Measurements from ENCODE around the gene AATK. TPM values are rescaled to one million over a fixed set of nuclear protein-coding genes. Genes with fewer than 3 reads are reported as not detected.

AATK gene
- total and polyA plus RNA-seq, 2 experiments from 2014 or later = 1.1 to 5.0 TPM

GRCh38 chr17:81115749-81116464 is 50.1 kb downstream of the AATK start (continued):
- TF ChIP-seq, protein P1, sequence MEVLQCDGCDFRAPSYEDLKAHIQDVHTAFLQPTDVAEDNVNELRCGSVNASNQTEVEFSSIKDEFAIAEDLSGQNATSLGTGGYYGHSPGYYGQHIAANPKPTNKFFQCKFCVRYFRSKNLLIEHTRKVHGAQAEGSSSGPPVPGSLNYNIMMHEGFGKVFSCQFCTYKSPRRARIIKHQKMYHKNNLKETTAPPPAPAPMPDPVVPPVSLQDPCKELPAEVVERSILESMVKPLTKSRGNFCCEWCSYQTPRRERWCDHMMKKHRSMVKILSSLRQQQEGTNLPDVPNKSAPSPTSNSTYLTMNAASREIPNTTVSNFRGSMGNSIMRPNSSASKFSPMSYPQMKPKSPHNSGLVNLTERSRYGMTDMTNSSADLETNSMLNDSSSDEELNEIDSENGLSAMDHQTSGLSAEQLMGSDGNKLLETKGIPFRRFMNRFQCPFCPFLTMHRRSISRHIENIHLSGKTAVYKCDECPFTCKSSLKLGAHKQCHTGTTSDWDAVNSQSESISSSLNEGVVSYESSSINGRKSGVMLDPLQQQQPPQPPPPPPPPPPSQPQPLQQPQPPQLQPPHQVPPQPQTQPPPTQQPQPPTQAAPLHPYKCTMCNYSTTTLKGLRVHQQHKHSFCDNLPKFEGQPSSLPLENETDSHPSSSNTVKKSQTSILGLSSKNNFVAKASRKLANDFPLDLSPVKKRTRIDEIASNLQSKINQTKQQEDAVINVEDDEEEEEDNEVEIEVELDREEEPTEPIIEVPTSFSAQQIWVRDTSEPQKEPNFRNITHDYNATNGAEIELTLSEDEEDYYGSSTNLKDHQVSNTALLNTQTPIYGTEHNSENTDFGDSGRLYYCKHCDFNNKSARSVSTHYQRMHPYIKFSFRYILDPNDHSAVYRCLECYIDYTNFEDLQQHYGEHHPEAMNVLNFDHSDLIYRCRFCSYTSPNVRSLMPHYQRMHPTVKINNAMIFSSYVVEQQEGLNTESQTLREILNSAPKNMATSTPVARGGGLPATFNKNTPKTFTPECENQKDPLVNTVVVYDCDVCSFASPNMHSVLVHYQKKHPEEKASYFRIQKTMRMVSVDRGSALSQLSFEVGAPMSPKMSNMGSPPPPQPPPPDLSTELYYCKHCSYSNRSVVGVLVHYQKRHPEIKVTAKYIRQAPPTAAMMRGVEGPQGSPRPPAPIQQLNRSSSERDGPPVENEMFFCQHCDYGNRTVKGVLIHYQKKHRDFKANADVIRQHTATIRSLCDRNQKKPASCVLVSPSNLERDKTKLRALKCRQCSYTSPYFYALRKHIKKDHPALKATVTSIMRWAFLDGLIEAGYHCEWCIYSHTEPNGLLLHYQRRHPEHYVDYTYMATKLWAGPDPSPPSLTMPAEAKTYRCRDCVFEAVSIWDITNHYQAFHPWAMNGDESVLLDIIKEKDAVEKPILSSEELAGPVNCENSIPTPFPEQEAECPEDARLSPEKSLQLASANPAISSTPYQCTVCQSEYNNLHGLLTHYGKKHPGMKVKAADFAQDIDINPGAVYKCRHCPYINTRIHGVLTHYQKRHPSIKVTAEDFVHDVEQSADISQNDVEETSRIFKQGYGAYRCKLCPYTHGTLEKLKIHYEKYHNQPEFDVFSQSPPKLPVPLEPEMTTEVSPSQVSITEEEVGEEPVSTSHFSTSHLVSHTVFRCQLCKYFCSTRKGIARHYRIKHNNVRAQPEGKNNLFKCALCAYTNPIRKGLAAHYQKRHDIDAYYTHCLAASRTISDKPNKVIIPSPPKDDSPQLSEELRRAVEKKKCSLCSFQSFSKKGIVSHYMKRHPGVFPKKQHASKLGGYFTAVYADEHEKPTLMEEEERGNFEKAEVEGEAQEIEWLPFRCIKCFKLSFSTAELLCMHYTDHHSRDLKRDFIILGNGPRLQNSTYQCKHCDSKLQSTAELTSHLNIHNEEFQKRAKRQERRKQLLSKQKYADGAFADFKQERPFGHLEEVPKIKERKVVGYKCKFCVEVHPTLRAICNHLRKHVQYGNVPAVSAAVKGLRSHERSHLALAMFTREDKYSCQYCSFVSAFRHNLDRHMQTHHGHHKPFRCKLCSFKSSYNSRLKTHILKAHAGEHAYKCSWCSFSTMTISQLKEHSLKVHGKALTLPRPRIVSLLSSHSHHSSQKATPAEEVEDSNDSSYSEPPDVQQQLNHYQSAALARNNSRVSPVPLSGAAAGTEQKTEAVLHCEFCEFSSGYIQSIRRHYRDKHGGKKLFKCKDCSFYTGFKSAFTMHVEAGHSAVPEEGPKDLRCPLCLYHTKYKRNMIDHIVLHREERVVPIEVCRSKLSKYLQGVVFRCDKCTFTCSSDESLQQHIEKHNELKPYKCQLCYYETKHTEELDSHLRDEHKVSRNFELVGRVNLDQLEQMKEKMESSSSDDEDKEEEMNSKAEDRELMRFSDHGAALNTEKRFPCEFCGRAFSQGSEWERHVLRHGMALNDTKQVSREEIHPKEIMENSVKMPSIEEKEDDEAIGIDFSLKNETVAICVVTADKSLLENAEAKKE (CRISPR knock-in tag; IDR thresholded peaks at IDR 0.05) = no peak
- TF ChIP-seq JUNB (IDR thresholded peaks at IDR 0.05; ENCODE audit: unreplicated experiment) = no peak
- no peak for TF ChIP-seq STAT1 (IDR thresholded peaks at IDR 0.05; ENCODE audit: unreplicated experiment)
- no peak for TF ChIP-seq CREB1 (CRISPR knock-in tag; IDR thresholded peaks at IDR 0.05; ENCODE audit: low read depth)
- TF ChIP-seq ZNF331 (CRISPR knock-in tag; IDR thresholded peaks at IDR 0.05; ENCODE audit: low read depth) = no peak
- no peak for TF ChIP-seq POLR2AphosphoS5 (IDR thresholded peaks at IDR 0.05; ENCODE audit: low read depth)
- TF ChIP-seq, protein P2, sequence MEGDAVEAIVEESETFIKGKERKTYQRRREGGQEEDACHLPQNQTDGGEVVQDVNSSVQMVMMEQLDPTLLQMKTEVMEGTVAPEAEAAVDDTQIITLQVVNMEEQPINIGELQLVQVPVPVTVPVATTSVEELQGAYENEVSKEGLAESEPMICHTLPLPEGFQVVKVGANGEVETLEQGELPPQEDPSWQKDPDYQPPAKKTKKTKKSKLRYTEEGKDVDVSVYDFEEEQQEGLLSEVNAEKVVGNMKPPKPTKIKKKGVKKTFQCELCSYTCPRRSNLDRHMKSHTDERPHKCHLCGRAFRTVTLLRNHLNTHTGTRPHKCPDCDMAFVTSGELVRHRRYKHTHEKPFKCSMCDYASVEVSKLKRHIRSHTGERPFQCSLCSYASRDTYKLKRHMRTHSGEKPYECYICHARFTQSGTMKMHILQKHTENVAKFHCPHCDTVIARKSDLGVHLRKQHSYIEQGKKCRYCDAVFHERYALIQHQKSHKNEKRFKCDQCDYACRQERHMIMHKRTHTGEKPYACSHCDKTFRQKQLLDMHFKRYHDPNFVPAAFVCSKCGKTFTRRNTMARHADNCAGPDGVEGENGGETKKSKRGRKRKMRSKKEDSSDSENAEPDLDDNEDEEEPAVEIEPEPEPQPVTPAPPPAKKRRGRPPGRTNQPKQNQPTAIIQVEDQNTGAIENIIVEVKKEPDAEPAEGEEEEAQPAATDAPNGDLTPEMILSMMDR (conservative IDR thresholded peaks at IDR 0.05; ENCODE audit: low read depth in 2 of 2) = no peak
- TF ChIP-seq EZH2 (IDR thresholded peaks at IDR 0.05; ENCODE audit: low read depth, unreplicated experiment) = no peak
- no peak for TF ChIP-seq ZNF114 (CRISPR knock-in tag; IDR thresholded peaks at IDR 0.05)

Measured in GM23338 (cell line).